Small intestine (tissue), 7 donors: Measurements from ENCODE around the gene CDH13. TPM values are rescaled to one million over a fixed set of nuclear protein-coding genes. Genes with fewer than 3 reads are reported as not detected.

ENCODE experiments used
- DNase-seq, 2 donors: peaks; one replicate each; pipeline versions ENCODE4 v3.0.0 to v3.0.0-alpha.2; 2013
- FAIRE-seq: peaks from 2 replicates; lab custom pipeline; 2012; peaks lifted over from hg19 to GRCh38; lab: Jason Lieb, UNC
- H3K27ac ChIP-seq, 3 donors: one replicate each; pipeline ENCODE4 v1.5.1; 2013; ENCODE audit warnings: low read length in 2 of 3, mild to moderate bottlenecking in 2 of 3, control low read depth in 1 of 3, inconsistent platforms in 1 of 3, low read depth in 1 of 3, moderate library complexity in 1 of 3
- H3K27me3 ChIP-seq, 3 donors: one replicate each; pipeline ENCODE4 v1.6.1; 2013; ENCODE audit warnings: low read length in 3 of 3, inconsistent platforms in 1 of 3; ENCODE audit not compliant: control insufficient read depth in 3 of 3, insufficient read depth in 3 of 3
- H3K36me3 ChIP-seq, 3 donors: one replicate each; pipeline ENCODE4 v1.6.1; 2013; ENCODE audit warnings: low read length in 3 of 3, inconsistent platforms in 1 of 3, low read depth in 1 of 3, mild to moderate bottlenecking in 1 of 3, moderate library complexity in 1 of 3; ENCODE audit not compliant: control insufficient read depth in 3 of 3, insufficient read depth in 2 of 3
- H3K4me1 ChIP-seq, 3 donors: one replicate each; pipeline ENCODE4 v1.6.1; 2013; ENCODE audit warnings: low read length in 2 of 3, inconsistent platforms in 1 of 3, low read depth in 1 of 3, mild to moderate bottlenecking in 1 of 3, moderate library complexity in 1 of 3; ENCODE audit not compliant: control insufficient read depth in 3 of 3, insufficient read depth in 2 of 3
- H3K4me3 ChIP-seq, 3 donors: one replicate each; pipeline ENCODE4 v1.5.1; 2013; ENCODE audit warnings: low read length in 3 of 3, control low read depth in 1 of 3, inconsistent platforms in 1 of 3, low read depth in 1 of 3, mild to moderate bottlenecking in 1 of 3, moderate library complexity in 1 of 3
- H3K9me3 ChIP-seq, 2 donors: one replicate each; pipeline ENCODE4 v1.6.1; 2013; ENCODE audit warnings: low read depth in 1 of 2, low read length in 1 of 2; ENCODE audit not compliant: control insufficient read depth in 2 of 2, insufficient read depth in 1 of 2
- WGBS, 3 donors: extraction: QIAGEN DNeasy Blood & Tissue Kit; methylation state at CpG; one replicate each; pipeline ENCODE4 v1.1.7; 2013; 5-methylcytosine and 5-hydroxymethylcytosine counted together
- polyA plus RNA-seq, 4 donors: library from polyadenylated mRNA; stranded (reverse) in 3 of 4; unstranded in 1 of 4; fragments of 200-250 nt in 3 of 4; fragments of 120-200 nt in 1 of 4; gene quantifications; one replicate each; pipeline versions ENCODE4 v1.2.1 to v1.2.3, GENCODE V29; 2013
- donor health status: healthy with polysubstance abuse.
- donor health status: control.
- donor health status: control.
- donor health status: Bipolar disorder and iron deficiency.
- donor health status: healthy.

Gene CDH13
- polyA plus RNA-seq, 4 donors = 0.27 to 15.0 (median 2.9) TPM; not detected in 1

- H3K36me3 ChIP-seq = no peaks in the 10 kb centered on the region
- H3K27ac ChIP-seq = no peak overlapping the region
- no peak for FAIRE-seq
- 88 to 93% (median 89%) methylated on average over 7 of the region's 7 CpGs for WGBS, 3 donors
- DNase-seq = no peak
- H3K9me3 ChIP-seq = no peaks in the 10 kb centered on the region
- no peaks in the 10 kb centered on the region for H3K27me3 ChIP-seq
- no peak overlapping the region for H3K4me3 ChIP-seq
- H3K4me1 ChIP-seq = no peaks in the 10 kb centered on the region
These were observed 206.7 kb downstream of the CDH13 start for GRCh38 chr16:82833378-82833993.

GRCh38 chr16:82834151-82834815, 207.5 kb downstream of the CDH13 start:
- no peak overlapping the region for H3K27ac ChIP-seq
- no peaks in the 10 kb centered on the region for H3K36me3 ChIP-seq
- FAIRE-seq (no peak), DNase-seq (no peak)
- no peaks in the 10 kb centered on the region for H3K9me3 ChIP-seq
- H3K4me3 ChIP-seq = no peak overlapping the region
- H3K4me1 ChIP-seq = no peaks in the 10 kb centered on the region
- 74 to 82% (median 77%) methylated on average over 8 of the region's 8 CpGs for WGBS, 3 donors
- no peaks in the 10 kb centered on the region for H3K27me3 ChIP-seq

- Histone ChIP-seq H3K9me3 (no peaks in the 10 kb centered on the region), H3K4me3 (no peak overlapping the region), H3K27ac (no peak overlapping the region), H3K4me1 (no peaks in the 10 kb centered on the region), H3K36me3 (no peaks in the 10 kb centered on the region), H3K27me3 (no peaks in the 10 kb centered on the region)
- FAIRE-seq = no peak
- no peak for DNase-seq
- WGBS, 3 donors = 86 to 89% (median 87%) methylated on average over 5 of the region's 5 CpGs
These were observed 208.9 kb downstream of the CDH13 start for GRCh38 chr16:82835487-82836155.

GRCh38 chr16:82841108-82841507, 214.3 kb downstream of the CDH13 start:
- FAIRE-seq = no peak
- Histone ChIP-seq H3K27ac (no peak overlapping the region), H3K27me3 (no peaks in the 10 kb centered on the region), H3K4me3 (no peak overlapping the region), H3K9me3 (peaks cover 0 to 9% of the 10 kb centered on the region in 2 donors), H3K36me3 (no peaks in the 10 kb centered on the region), H3K4me1 (no peaks in the 10 kb centered on the region)
- DNase-seq = no peak
- WGBS, 3 donors = 79 to 88% (median 84%) methylated on average over 3 of the region's 3 CpGs

- no peak for FAIRE-seq
These were observed 217.0 kb downstream of the CDH13 start for GRCh38 chr16:82843606-82844271.

GRCh38 chr16:82845116-82845515, 218.3 kb downstream of the CDH13 start:
- Histone ChIP-seq H3K27me3 (no peaks in the 10 kb centered on the region), H3K36me3 (no peaks in the 10 kb centered on the region), H3K4me1 (no peaks in the 10 kb centered on the region), H3K4me3 (no peak overlapping the region), H3K9me3 (peaks cover 0 to 9% of the 10 kb centered on the region in 2 donors), H3K27ac (no peak overlapping the region)
- no peak for FAIRE-seq
- DNase-seq = no peak
- WGBS, 3 donors = 63 to 75% (median 72%) methylated on average over 3 of the region's 3 CpGs

More at GRCh38 chr16:82843606-82844271, 217.0 kb downstream of the CDH13 start:
- no peak for DNase-seq
- WGBS, 3 donors = 55 to 75% (median 62%) methylated on average over 5 of the region's 5 CpGs
- H3K4me3 ChIP-seq = no peak overlapping the region
- H3K4me1 ChIP-seq = no peaks in the 10 kb centered on the region
- H3K36me3 ChIP-seq = no peaks in the 10 kb centered on the region
- H3K9me3 ChIP-seq = peaks cover 0 to 9% of the 10 kb centered on the region in 2 donors
- no peaks in the 10 kb centered on the region for H3K27me3 ChIP-seq
- H3K27ac ChIP-seq = no peak overlapping the region

GRCh38 chr16:82846806-82847205, 220.0 kb downstream of the CDH13 start:
- H3K27me3 ChIP-seq = no peaks in the 10 kb centered on the region
- no peak overlapping the region for H3K27ac ChIP-seq
- FAIRE-seq (no peak), DNase-seq (no peak)
- H3K9me3 ChIP-seq = peaks cover 0 to 9% of the 10 kb centered on the region in 2 donors
- no peaks in the 10 kb centered on the region for H3K4me1 ChIP-seq
- 86 to 92% (median 91%) methylated on average over 1 of the region's 1 CpG for WGBS, 3 donors
- no peak overlapping the region for H3K4me3 ChIP-seq
- H3K36me3 ChIP-seq = no peaks in the 10 kb centered on the region

GRCh38 chr16:82848013-82848412, 221.2 kb downstream of the CDH13 start:
- Histone ChIP-seq H3K4me1 (no peaks in the 10 kb centered on the region), H3K27me3 (no peaks in the 10 kb centered on the region), H3K9me3 (no peaks in the 10 kb centered on the region), H3K36me3 (no peaks in the 10 kb centered on the region), H3K4me3 (no peak overlapping the region), H3K27ac (no peak overlapping the region)
- DNase-seq (no peak), FAIRE-seq (no peak)
